Fibroblast of villous mesenchyme (primary cell): ENCODE data around the gene FMN1. TPM values are rescaled to one million over a fixed set of nuclear protein-coding genes. Genes with fewer than 3 reads are reported as not detected.

Source experiments
- DNase-seq: peaks from one replicate; pipeline ENCODE4 v3.0.0-alpha.2; 2010; ENCODE audit warnings: low read depth
- H3K4me3 ChIP-seq: 2 replicates; pipeline ENCODE4 v1.5.1; 2011; ENCODE audit warnings: low read depth, mild to moderate bottlenecking, low read length
- CTCF ChIP-seq: IDR thresholded peaks from 2 replicates; pipeline ENCODE4 v1.5.1; 2012; ENCODE audit warnings: low read depth, mild to moderate bottlenecking, low read length; ENCODE audit not compliant: insufficient read depth
- total RNA-seq: library from RNA; depleted of rRNA; stranded (reverse); fragments of >200 nt; gene quantifications from 2 replicates; pipeline ENCODE4 v1.2.3, GENCODE V29; 2012

The FMN1 gene
- total RNA-seq, 1 donor = 8.6 TPM

DNA sequence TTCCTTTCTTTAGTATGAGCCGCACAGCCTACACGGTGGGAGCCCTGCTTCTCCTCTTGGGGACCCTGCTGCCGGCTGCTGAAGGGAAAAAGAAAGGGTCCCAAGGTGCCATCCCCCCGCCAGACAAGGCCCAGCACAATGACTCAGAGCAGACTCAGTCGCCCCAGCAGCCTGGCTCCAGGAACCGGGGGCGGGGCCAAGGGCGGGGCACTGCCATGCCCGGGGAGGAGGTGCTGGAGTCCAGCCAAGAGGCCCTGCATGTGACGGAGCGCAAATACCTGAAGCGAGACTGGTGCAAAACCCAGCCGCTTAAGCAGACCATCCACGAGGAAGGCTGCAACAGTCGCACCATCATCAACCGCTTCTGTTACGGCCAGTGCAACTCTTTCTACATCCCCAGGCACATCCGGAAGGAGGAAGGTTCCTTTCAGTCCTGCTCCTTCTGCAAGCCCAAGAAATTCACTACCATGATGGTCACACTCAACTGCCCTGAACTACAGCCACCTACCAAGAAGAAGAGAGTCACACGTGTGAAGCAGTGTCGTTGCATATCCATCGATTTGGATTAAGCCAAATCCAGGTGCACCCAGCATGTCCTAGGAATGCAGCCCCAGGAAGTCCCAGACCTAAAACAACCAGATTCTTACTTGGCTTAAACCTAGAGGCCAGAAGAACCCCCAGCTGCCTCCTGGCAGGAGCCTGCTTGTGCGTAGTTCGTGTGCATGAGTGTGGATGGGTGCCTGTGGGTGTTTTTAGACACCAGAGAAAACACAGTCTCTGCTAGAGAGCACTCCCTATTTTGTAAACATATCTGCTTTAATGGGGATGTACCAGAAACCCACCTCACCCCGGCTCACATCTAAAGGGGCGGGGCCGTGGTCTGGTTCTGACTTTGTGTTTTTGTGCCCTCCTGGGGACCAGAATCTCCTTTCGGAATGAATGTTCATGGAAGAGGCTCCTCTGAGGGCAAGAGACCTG lies 463.5 kb downstream of the FMN1 start:
- no peak overlapping the region for H3K4me3 ChIP-seq

DNA sequence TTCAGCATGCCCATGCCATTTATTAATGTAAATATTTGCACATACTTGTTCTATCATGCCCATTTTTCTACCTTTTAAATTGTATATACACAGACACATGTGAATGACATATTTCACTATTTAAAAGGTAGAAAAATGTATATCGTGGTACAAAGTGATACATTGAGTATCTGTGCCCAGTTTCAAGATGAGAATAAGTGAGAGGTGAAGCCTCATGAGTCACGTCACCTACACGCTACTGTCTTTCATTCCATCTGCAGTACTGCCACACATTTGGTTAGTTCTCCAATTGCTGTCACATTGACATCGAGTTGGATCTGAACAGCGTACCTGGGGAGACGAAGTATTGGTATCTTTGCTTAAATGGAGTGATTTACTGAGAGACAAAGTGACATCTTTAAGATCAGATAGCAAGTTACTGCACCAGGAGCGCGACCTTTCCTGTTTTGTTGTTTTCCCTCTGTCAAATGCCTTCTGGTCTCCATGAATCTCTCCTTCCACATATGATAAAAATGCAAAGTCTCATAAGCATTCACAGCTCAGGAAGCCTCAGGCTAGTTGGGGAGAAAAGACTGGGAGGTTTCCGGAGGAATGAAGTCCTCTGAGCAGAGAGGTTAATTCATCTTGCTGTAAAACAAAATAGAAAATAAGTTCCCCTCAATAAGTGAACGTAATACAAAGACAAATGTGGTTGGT lies 464.7 kb downstream of the FMN1 start:
- TF ChIP-seq CTCF = no peak
- DNase-seq = no peak
- no peak overlapping the region for H3K4me3 ChIP-seq

More for the DNA sequence above, 463.5 kb downstream of the FMN1 start:
- no peak for TF ChIP-seq CTCF
- peak; percentile 30 for DNase-seq

DNA sequence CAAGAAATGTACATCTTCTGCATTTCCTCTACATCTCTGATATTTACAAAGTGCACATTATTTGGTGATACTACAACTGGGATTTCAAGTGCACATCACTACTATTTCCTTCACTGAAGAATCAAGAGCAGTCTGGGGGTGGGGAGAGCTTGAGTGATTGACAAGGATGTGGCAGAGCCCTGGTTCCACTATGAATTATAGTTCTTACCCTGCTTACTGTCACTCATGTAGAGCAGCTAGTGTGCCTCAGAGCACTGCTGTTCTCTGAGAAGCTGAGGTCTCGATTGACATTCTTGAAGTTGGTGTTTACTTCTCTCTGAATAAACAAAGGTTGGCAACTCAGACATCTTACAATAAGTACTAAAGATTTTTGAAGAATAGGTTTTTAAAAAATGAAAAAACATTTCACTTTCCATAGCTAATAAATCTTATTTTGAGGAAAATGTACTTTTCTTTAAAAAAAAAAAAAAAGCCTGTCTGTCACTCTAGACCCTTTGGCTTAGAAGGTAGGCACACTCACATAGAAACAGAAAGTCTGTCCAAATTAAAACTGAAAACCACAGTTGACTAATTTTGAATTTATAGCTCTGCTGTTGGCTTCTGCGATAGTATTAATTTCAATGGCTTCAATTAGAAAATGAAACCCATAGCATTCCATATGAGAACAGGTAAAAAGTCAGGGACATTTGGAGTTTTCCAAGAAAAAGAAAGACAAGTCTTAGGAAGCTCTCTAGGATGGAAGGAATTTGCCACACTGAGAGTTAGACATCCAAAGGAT lies 471.2 kb downstream of the FMN1 start:
- no peak for TF ChIP-seq CTCF
- no peak for DNase-seq
- H3K4me3 ChIP-seq = no peak overlapping the region

GRCh38 chr15:32722136-32722535 lies 472.4 kb downstream of the FMN1 start:
- DNase-seq = no peak
- no peak for TF ChIP-seq CTCF
- H3K4me3 ChIP-seq = no peak overlapping the region

DNA sequence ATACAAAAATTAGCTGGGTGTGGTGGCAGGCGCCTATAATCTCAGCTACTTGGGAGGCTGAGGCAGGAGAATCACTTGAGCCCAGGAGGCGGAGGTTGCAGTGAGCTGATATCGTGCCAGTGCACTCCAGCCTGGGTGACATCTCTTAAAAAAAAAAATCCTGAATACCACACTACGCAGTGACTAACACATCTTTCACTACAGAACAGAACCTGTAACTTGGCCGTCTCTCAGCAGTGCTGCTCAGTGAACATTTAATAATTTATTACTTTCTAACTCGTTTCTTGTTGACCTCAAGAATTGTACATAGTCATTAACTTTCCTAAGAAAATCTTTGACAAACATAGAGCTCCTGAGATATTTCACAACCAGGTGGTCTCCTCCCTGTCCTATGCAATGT lies 472.9 kb downstream of the FMN1 start:
- H3K4me3 ChIP-seq = no peak overlapping the region
- DNase-seq = no peak

More for the DNA sequence above, 472.9 kb downstream of the FMN1 start:
- TF ChIP-seq CTCF = no peak
